ENCODE results near the gene CCNA2. TPM values are rescaled to one million over a fixed set of nuclear protein-coding genes. Genes with fewer than 3 reads are reported as not detected.

Gene CCNA2
- total and polyA plus RNA-seq, 9 of the 15 experiments (the other 6 are each of a cell fraction or from before 2014, with no cell fraction given): 37.1 to 197 (median 154) TPM

DNA sequence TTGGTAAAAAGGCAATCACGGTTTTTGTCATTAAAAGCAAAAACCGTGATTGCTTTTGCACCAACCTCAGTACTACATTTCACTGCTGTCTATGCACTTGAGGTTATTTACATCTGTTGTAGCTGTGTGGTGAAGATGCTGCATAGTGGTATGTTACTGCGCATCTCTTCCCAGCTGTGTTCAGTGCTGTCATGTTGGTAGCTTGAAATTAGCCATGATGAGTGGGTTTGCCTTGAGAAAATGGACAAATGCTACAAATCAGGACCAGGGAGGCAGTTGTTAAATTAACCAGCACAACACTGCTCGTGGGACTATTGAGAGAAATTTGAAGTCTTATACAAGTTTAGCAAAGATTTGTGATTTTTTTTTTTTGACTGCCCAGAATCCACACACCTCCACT is 56.5 kb downstream of the CCNA2 start:
- no peaks in the 10 kb centered on the region for H3K36me3 ChIP-seq (ENCODE audit: control insufficient read depth, insufficient read depth, low read length)
- POLR2A ChIA-PET: interaction anchor here (1.0 to 1.1 kb wide), 2 partner anchors 15 to 27 kb away, joined by 3 read pairs; no protein-coding TSS in a partner anchor
- no peak for FAIRE-seq
- H3K9ac ChIP-seq (ENCODE audit: insufficient read depth in 1 of 2, low read depth in 2 of 2, low read length in 2 of 2): no peak overlapping the region
- no peaks in the 10 kb centered on the region for H3K79me2 ChIP-seq (ENCODE audit: control insufficient read depth, insufficient read depth, low read length)
- WGBS (ENCODE audit: insufficient coverage, low coverage, missing lambda C conversion rate): 2% methylated on average over 4 of the region's 4 CpGs
- H3K27ac ChIP-seq (ENCODE audit: extremely low read depth, low read depth, low read length): no peak overlapping the region
- peaks cover 0 to 10% of the 10 kb centered on the region in 2 experiments; a peak in 2 of 5 replicates for H3K4me1 ChIP-seq (replicated peaks in 1 of 2; ENCODE audit: control insufficient read depth in 2 of 2, insufficient read depth in 2 of 2, low read length in 2 of 2)
- TF ChIP-seq, protein P1, sequence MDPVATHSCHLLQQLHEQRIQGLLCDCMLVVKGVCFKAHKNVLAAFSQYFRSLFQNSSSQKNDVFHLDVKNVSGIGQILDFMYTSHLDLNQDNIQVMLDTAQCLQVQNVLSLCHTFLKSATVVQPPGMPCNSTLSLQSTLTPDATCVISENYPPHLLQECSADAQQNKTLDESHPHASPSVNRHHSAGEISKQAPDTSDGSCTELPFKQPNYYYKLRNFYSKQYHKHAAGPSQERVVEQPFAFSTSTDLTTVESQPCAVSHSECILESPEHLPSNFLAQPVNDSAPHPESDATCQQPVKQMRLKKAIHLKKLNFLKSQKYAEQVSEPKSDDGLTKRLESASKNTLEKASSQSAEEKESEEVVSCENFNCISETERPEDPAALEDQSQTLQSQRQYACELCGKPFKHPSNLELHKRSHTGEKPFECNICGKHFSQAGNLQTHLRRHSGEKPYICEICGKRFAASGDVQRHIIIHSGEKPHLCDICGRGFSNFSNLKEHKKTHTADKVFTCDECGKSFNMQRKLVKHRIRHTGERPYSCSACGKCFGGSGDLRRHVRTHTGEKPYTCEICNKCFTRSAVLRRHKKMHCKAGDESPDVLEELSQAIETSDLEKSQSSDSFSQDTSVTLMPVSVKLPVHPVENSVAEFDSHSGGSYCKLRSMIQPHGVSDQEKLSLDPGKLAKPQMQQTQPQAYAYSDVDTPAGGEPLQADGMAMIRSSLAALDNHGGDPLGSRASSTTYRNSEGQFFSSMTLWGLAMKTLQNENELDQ (CRISPR knock-in tag; IDR thresholded peaks at IDR 0.05; ENCODE audit: borderline replicate concordance): no peak
- TF ChIP-seq, protein P2, sequence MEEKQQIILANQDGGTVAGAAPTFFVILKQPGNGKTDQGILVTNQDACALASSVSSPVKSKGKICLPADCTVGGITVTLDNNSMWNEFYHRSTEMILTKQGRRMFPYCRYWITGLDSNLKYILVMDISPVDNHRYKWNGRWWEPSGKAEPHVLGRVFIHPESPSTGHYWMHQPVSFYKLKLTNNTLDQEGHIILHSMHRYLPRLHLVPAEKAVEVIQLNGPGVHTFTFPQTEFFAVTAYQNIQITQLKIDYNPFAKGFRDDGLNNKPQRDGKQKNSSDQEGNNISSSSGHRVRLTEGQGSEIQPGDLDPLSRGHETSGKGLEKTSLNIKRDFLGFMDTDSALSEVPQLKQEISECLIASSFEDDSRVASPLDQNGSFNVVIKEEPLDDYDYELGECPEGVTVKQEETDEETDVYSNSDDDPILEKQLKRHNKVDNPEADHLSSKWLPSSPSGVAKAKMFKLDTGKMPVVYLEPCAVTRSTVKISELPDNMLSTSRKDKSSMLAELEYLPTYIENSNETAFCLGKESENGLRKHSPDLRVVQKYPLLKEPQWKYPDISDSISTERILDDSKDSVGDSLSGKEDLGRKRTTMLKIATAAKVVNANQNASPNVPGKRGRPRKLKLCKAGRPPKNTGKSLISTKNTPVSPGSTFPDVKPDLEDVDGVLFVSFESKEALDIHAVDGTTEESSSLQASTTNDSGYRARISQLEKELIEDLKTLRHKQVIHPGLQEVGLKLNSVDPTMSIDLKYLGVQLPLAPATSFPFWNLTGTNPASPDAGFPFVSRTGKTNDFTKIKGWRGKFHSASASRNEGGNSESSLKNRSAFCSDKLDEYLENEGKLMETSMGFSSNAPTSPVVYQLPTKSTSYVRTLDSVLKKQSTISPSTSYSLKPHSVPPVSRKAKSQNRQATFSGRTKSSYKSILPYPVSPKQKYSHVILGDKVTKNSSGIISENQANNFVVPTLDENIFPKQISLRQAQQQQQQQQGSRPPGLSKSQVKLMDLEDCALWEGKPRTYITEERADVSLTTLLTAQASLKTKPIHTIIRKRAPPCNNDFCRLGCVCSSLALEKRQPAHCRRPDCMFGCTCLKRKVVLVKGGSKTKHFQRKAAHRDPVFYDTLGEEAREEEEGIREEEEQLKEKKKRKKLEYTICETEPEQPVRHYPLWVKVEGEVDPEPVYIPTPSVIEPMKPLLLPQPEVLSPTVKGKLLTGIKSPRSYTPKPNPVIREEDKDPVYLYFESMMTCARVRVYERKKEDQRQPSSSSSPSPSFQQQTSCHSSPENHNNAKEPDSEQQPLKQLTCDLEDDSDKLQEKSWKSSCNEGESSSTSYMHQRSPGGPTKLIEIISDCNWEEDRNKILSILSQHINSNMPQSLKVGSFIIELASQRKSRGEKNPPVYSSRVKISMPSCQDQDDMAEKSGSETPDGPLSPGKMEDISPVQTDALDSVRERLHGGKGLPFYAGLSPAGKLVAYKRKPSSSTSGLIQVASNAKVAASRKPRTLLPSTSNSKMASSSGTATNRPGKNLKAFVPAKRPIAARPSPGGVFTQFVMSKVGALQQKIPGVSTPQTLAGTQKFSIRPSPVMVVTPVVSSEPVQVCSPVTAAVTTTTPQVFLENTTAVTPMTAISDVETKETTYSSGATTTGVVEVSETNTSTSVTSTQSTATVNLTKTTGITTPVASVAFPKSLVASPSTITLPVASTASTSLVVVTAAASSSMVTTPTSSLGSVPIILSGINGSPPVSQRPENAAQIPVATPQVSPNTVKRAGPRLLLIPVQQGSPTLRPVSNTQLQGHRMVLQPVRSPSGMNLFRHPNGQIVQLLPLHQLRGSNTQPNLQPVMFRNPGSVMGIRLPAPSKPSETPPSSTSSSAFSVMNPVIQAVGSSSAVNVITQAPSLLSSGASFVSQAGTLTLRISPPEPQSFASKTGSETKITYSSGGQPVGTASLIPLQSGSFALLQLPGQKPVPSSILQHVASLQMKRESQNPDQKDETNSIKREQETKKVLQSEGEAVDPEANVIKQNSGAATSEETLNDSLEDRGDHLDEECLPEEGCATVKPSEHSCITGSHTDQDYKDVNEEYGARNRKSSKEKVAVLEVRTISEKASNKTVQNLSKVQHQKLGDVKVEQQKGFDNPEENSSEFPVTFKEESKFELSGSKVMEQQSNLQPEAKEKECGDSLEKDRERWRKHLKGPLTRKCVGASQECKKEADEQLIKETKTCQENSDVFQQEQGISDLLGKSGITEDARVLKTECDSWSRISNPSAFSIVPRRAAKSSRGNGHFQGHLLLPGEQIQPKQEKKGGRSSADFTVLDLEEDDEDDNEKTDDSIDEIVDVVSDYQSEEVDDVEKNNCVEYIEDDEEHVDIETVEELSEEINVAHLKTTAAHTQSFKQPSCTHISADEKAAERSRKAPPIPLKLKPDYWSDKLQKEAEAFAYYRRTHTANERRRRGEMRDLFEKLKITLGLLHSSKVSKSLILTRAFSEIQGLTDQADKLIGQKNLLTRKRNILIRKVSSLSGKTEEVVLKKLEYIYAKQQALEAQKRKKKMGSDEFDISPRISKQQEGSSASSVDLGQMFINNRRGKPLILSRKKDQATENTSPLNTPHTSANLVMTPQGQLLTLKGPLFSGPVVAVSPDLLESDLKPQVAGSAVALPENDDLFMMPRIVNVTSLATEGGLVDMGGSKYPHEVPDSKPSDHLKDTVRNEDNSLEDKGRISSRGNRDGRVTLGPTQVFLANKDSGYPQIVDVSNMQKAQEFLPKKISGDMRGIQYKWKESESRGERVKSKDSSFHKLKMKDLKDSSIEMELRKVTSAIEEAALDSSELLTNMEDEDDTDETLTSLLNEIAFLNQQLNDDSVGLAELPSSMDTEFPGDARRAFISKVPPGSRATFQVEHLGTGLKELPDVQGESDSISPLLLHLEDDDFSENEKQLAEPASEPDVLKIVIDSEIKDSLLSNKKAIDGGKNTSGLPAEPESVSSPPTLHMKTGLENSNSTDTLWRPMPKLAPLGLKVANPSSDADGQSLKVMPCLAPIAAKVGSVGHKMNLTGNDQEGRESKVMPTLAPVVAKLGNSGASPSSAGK (IDR thresholded peaks at IDR 0.05): no peak
- TF ChIP-seq BRF1 (IDR thresholded peaks at IDR 0.05; ENCODE audit: borderline replicate concordance, extremely low read depth, insufficient read length): no peak
- no peak for TF ChIP-seq ETV6 (IDR thresholded peaks at IDR 0.05; ENCODE audit: borderline replicate concordance in 1 of 2, low read depth in 2 of 2, low read length in 1 of 2)
- TF ChIP-seq ETV6 (CRISPR knock-in tag; IDR thresholded peaks at IDR 0.05; ENCODE audit: borderline replicate concordance): no peak
- no peak for TF ChIP-seq LEF1 (IDR thresholded peaks at IDR 0.05)
- TF ChIP-seq ELF1 (tag; IDR thresholded peaks at IDR 0.05): no peak
- in situ Hi-C loops (cut with MboI): no loop called here
- intact Hi-C loops (cut with micrococcal nuclease): no loop called here
- H3K4me3 ChIP-seq: no peak overlapping the region
- H2AFZ ChIP-seq (ENCODE audit: low read depth, low read length): no peak overlapping the region
- H4K20me1 ChIP-seq (replicated peaks; ENCODE audit: control insufficient read depth, insufficient read depth, low read length): no peaks in the 10 kb centered on the region
- CTCF ChIA-PET (ENCODE audit: low intra/inter-chr PET ratio): no interaction called here
- no peaks in the 10 kb centered on the region for H3K9me1 ChIP-seq (ENCODE audit: control insufficient read depth, insufficient read depth, low read length)
- H3K9me3 ChIP-seq (replicated peaks; ENCODE audit: control insufficient read depth, insufficient read depth, low read depth, low read length): no peaks in the 10 kb centered on the region
- ATAC-seq: no peak
- no TSS peak for BruUV-seq (replicated peaks)
- no peak for DNase-seq (ENCODE audit: extremely low read depth in 1 of 4, low spot score in 3 of 4)
- peaks cover 41 to 59% of the 10 kb centered on the region in 2 experiments for H3K27me3 ChIP-seq (ENCODE audit: control insufficient read depth in 2 of 2, insufficient read depth in 2 of 2, low read length in 2 of 2)
- H3K4me2 ChIP-seq (ENCODE audit: insufficient read depth, low read length): no peak overlapping the region

All from K562 (cell line).